Karpas-422 (cell line): ENCODE results near the gene SYT13. TPM values are rescaled to one million over a fixed set of nuclear protein-coding genes. Genes with fewer than 3 reads are reported as not detected.

ENCODE experiments used
- DNase-seq: peaks from one replicate; pipeline ENCODE4 v3.0.0-alpha.2; 2015
- H2AFZ ChIP-seq: fragments of 200-600 bp; sonication (generic); 2 replicates; pipeline ENCODE4 v1.6.1; 2014; ENCODE audit warnings: antibody characterized with exemption, low read length, mixed read lengths
- H3K27ac ChIP-seq: fragments of 200-600 bp; sonication (generic); 2 replicates; pipeline ENCODE4 v1.5.1; 2014; ENCODE audit warnings: mild to moderate bottlenecking, low read length, moderate library complexity
- H3K27me3 ChIP-seq: fragments of 200-600 bp; sonication (generic); 2 replicates; pipeline ENCODE4 v1.6.1; 2014; ENCODE audit warnings: low read length, mixed read lengths
- H3K36me3 ChIP-seq: fragments of 200-600 bp; sonication (generic); 2 replicates; pipeline ENCODE4 v1.6.1; 2014; ENCODE audit warnings: low read length, mixed read lengths; ENCODE audit not compliant: insufficient read depth
- H3K4me1 ChIP-seq: fragments of 200-600 bp; sonication (generic); 2 replicates; pipeline ENCODE4 v1.6.1; 2014; ENCODE audit warnings: mild to moderate bottlenecking, low read length, mixed read lengths
- H3K4me2 ChIP-seq: fragments of 200-600 bp; sonication (generic); 2 replicates; pipeline ENCODE4 v1.6.1; 2014; ENCODE audit warnings: low read length, low read depth, mild to moderate bottlenecking; ENCODE audit not compliant: poor library complexity, severe bottlenecking
- H3K4me3 ChIP-seq: fragments of 200-600 bp; sonication (generic); 2 replicates; pipeline ENCODE4 v1.5.1; 2014; ENCODE audit warnings: mild to moderate bottlenecking, antibody characterized with exemption, low read length, mixed read lengths
- H3K79me2 ChIP-seq: fragments of 200-600 bp; sonication (generic); 2 replicates; pipeline ENCODE4 v1.6.1; 2014; ENCODE audit warnings: mild to moderate bottlenecking, low read length, mixed read lengths
- H3K9ac ChIP-seq: fragments of 200-600 bp; sonication (generic); 2 replicates; pipeline ENCODE4 v1.6.0; 2014; ENCODE audit warnings: low read length
- H3K9me2 ChIP-seq: fragments of 200-600 bp; sonication (generic), shearing (Covaris generic); replicated peaks from 2 replicates; pipeline ENCODE4 v1.6.0; 2014; ENCODE audit warnings: mild to moderate bottlenecking, low read length, moderate library complexity; ENCODE audit not compliant: insufficient read depth
- H3K9me3 ChIP-seq: fragments of 300-700, 200-600 bp; sonication (generic); 2 replicates; pipeline ENCODE4 v1.6.1; 2014; ENCODE audit warnings: low read length, mixed read lengths
- H4K20me1 ChIP-seq: fragments of 200-600 bp; sonication (generic); 2 replicates; pipeline ENCODE4 v1.6.1; 2014; ENCODE audit warnings: mild to moderate bottlenecking, antibody characterized with exemption, low read length, low read depth; ENCODE audit not compliant: insufficient read depth
- total RNA-seq: library from RNA; depleted of rRNA; stranded (reverse); fragments of >200 nt; shearing (Covaris generic); gene quantifications from 2 replicates; pipeline ENCODE4 v1.2.3, GENCODE V29; 2014; ENCODE audit warnings: low replicate concordance

Gene SYT13
- total RNA-seq, 1 experiment from 2014 or later = not detected

DNA sequence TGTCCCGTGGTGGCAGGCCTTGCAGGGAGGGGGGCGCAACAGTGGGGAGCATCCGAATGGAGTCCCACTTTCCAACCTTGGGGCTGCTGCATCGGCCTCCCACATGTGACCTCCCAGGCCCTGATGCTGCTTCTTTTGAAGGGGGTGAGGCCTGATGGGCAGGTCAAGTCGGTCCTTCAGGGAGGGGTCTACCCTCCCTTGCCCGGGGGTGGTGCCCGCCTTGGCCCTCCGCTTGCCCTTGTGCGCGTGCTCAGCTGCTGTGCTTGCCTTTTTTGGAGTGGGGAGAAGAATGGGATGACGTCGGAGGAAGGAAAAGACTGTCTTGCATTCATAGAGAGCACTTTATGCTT, 72.8 kb downstream of the SYT13 start:
- Histone ChIP-seq H3K4me3 (no peak overlapping the region), H3K79me2 (no peaks in the 10 kb centered on the region), H3K27ac (no peak overlapping the region), H3K36me3 (no peaks in the 10 kb centered on the region), H3K27me3 (no peaks in the 10 kb centered on the region), H3K9me2 (no peaks in the 10 kb centered on the region), H3K4me1 (peaks cover 14% of the 10 kb centered on the region), H4K20me1 (no peaks in the 10 kb centered on the region; the same call in 1 of the 2 replicates), H3K9me3 (no peaks in the 10 kb centered on the region), H2AFZ (no peak overlapping the region), H3K4me2 (no peak overlapping the region), H3K9ac (no peak overlapping the region)
- no peak for DNase-seq

DNA sequence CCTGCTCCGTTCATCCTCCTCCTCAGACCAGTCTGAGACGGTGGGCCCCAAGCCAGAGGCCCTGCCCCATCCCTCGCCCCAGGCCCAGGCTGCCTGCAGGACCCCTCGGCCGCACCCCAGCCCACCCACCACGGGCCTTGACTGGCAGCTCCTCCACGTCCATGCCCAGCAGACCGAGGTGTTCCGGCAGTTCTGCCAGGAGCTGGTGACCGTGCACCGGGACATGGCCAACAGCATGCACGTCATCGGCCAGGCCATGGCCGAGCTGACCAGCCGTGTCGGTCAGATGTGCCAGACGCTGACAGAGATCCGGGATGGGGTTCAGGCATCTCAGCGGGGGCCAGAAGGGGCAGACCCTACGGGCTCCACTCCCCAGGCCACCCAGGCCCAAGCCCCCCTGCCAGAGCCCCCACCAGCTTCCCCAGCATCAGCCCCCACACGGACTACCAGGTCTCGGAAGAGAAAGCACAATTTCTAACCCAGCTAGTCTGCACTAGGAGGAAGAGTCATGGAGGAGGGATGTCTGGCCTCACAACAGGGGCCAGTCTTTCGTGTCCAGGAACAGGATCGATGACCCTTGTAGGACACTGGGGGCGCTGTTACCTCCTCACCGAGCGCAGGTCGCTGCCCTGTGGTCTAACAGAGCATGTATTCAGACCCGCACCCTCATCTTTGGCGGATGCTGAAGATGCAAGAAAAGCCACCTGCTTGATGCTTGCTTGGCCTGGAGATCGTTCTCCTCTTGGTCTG, 73.4 kb downstream of the SYT13 start:
- no peak overlapping the region for H3K9ac ChIP-seq

DNA sequence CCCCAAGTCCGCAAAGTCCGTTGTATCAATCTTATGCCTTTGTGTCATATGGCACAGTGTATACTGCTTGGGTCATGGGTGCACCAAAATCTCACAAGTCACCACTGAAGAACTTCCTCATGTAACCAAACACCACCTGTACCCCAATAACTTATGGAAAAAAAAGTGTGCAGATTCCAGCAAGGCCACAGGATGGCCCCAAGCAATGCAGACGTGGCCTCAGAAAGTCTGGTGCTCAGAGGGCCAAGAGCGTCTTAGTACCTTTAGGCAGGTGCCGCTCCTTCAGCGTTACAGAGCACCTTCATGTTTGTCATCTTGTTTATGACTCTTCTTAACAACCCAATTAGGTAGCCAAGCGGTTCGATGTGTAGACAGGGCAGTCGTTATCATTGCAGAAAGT, 74.4 kb downstream of the SYT13 start:
- no peak overlapping the region for H3K27ac ChIP-seq
- H3K4me2 ChIP-seq = no peak overlapping the region
- no peak for DNase-seq
- H2AFZ ChIP-seq = no peak overlapping the region
- no peak overlapping the region for H3K4me3 ChIP-seq
- no peaks in the 10 kb centered on the region; the same call in 1 of the 2 replicates for H4K20me1 ChIP-seq
- H3K9ac ChIP-seq = no peak overlapping the region
- no peaks in the 10 kb centered on the region for H3K27me3 ChIP-seq
- peaks cover 14% of the 10 kb centered on the region for H3K4me1 ChIP-seq
- H3K9me3 ChIP-seq = no peaks in the 10 kb centered on the region
- H3K9me2 ChIP-seq = no peaks in the 10 kb centered on the region
- H3K36me3 ChIP-seq = no peaks in the 10 kb centered on the region
- H3K79me2 ChIP-seq = no peaks in the 10 kb centered on the region

More for the DNA sequence above, 73.4 kb downstream of the SYT13 start:
- H3K4me1 ChIP-seq = peaks cover 14% of the 10 kb centered on the region
- H3K9me2 ChIP-seq = no peaks in the 10 kb centered on the region
- H3K4me2 ChIP-seq = no peak overlapping the region
- H3K27ac ChIP-seq = no peak overlapping the region
- no peaks in the 10 kb centered on the region for H3K79me2 ChIP-seq
- DNase-seq = no peak
- no peaks in the 10 kb centered on the region for H3K36me3 ChIP-seq
- H4K20me1 ChIP-seq = no peaks in the 10 kb centered on the region; the same call in 1 of the 2 replicates
- no peaks in the 10 kb centered on the region for H3K27me3 ChIP-seq
- no peaks in the 10 kb centered on the region for H3K9me3 ChIP-seq
- H3K4me3 ChIP-seq = no peak overlapping the region
- no peak overlapping the region for H2AFZ ChIP-seq

DNA sequence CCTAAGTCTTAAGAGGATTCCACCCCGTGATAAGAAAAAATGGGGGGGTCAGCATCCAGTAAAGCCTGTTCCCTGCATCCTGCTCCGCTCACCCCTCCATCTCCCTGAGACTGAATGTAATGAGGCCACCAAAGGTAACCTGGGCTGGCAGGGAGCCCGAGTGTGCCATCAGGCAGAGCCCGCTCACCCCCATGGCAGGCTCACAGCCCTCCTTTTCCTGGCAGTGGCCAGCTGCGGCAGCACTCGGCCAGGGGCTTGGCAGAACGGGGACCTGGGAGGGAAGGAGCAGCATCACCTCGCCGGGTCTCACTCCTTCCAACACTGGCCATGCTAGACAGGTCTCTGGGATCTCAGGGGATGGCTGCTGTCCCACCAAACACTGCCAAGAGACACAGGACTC, 75.3 kb downstream of the SYT13 start:
- Histone ChIP-seq H3K9me2 (no peaks in the 10 kb centered on the region), H4K20me1 (no peaks in the 10 kb centered on the region), H3K4me3 (no peak overlapping the region), H3K27me3 (no peaks in the 10 kb centered on the region), H3K9ac (no peak overlapping the region), H3K9me3 (no peaks in the 10 kb centered on the region), H3K79me2 (no peaks in the 10 kb centered on the region), H2AFZ (no peak overlapping the region), H3K27ac (no peak overlapping the region), H3K4me2 (no peak overlapping the region), H3K4me1 (peaks cover 14% of the 10 kb centered on the region), H3K36me3 (no peaks in the 10 kb centered on the region)
- no peak for DNase-seq

DNA sequence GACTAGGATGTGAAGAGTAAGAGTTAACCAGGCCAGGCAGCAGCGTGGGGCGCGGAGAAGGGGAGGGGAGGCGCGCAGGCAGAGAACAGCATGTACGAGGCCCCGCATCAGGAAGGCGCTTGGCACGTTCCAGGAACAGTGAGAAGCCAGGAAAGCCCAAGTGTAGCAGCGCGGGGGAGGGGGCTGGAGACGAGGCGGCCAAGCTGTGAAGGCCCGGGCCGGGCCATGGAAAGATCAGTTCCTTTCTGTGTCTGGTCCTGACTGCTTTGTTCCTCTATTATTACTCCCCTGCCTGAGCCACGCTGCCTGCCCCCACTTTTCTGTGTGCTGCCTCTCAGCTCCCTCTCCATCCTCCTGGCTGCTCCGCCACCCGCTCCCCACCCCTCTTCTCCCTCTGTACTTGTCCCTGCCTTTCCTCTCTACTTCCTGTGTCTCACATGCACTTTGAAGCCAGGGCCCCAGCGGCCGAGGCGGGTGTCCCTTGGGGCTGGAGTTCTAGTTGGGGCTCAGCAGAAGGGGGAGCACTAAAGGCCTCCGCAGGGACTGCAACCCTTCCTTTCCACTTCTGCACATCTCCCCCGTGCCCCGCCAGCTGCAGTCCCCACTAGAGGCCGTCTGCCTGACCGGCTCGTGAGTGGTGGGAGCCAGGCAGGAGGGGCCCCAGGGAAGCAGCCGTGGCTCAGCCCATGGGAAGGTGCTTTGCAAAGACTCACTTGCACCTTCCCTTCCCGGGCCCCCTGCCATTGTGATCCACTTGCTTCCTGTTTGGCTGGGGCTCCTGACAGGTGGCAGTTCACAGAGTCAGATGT, 76.0 kb downstream of the SYT13 start:
- no peak overlapping the region for H3K4me2 ChIP-seq
- no peaks in the 10 kb centered on the region for H3K9me3 ChIP-seq
- no peaks in the 10 kb centered on the region for H3K36me3 ChIP-seq
- H3K4me3 ChIP-seq = no peak overlapping the region
- peak; percentile 46 for DNase-seq
- no peak overlapping the region for H2AFZ ChIP-seq
- H3K27me3 ChIP-seq = no peaks in the 10 kb centered on the region
- H3K79me2 ChIP-seq = no peaks in the 10 kb centered on the region
- no peaks in the 10 kb centered on the region for H4K20me1 ChIP-seq
- H3K4me1 ChIP-seq = peaks cover 14% of the 10 kb centered on the region
- 0 out of 2 replicates have a peak overlapping the region, but pooled peaks have one; percentile 16 for H3K9ac ChIP-seq
- H3K9me2 ChIP-seq = no peaks in the 10 kb centered on the region
- no peak overlapping the region for H3K27ac ChIP-seq

DNA sequence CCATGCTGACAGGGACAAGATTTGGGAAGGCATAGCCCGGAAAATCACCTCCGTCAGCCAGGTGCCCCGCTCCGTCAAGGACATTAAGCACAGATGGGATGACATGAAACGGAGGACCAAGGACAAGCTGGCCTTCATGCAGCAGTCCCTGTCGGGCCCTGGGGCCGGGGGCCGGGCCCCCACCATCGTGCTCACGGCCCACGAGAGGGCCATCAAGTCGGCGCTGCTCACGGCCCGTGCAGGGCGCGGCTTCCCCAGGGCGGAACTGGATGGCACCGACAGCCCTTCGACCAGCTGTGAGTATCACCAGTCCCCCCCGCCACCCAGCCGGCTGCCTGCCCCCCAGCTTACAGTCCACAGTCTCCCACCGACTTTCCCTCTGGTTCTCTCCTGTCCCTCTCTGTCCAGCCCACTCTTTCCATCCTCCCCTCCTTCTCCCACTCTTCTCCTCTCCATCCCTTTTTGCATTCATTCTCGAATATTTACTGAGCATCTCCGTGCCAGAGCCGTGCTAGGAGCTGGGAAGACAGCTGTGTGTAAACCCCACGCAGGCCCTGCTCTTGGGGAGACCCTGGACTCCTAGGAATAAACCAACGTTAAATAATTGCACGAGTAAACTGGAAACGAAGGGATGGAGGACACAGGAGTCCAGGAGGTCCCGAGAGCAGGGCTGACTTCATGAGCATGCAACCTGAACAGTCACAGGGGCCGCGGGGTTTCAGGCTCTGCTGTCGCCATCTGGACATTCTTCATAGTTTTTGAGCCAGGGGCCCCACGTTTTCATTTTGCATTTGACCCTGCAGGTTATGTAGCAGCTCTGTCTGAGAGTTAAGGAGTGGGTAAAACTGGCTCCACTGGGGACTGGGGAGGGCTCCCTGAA, 76.9 kb downstream of the SYT13 start:
- no peaks in the 10 kb centered on the region for H3K36me3 ChIP-seq
- no peaks in the 10 kb centered on the region for H4K20me1 ChIP-seq
- H3K9ac ChIP-seq = no peak overlapping the region
- H2AFZ ChIP-seq = no peak overlapping the region
- H3K27ac ChIP-seq = no peak overlapping the region
- H3K27me3 ChIP-seq = no peaks in the 10 kb centered on the region
- peaks cover 14% of the 10 kb centered on the region for H3K4me1 ChIP-seq
- no peaks in the 10 kb centered on the region for H3K9me3 ChIP-seq
- no peaks in the 10 kb centered on the region for H3K79me2 ChIP-seq
- H3K4me2 ChIP-seq = no peak overlapping the region
- H3K9me2 ChIP-seq = no peaks in the 10 kb centered on the region
- no peak for DNase-seq
- H3K4me3 ChIP-seq = no peak overlapping the region

DNA sequence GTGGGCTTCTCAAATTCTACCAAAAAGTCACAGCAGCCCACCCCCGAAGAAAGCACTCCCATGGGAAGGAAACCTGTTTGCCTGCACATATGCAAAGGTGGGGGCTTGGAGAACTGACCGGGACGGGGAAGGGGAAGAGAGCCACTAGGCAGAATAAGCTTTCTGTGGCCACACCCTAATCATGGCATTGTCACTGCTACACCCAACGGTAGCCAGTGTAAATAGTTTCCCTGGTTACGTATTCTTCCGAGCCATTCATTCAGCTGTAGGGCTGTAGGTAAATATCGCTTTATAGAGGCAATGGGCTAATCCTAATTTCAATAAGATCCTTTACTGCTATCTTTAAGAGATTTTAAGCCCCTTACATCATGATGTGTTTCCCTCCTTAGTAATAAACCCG, 78.0 kb downstream of the SYT13 start:
- no peaks in the 10 kb centered on the region for H4K20me1 ChIP-seq
- no peak overlapping the region for H3K9ac ChIP-seq
- DNase-seq = no peak
- H3K4me2 ChIP-seq = no peak overlapping the region
- peaks cover 14% of the 10 kb centered on the region for H3K4me1 ChIP-seq
- no peak overlapping the region for H3K27ac ChIP-seq
- H3K36me3 ChIP-seq = no peaks in the 10 kb centered on the region
- H3K4me3 ChIP-seq = no peak overlapping the region
- H2AFZ ChIP-seq = no peak overlapping the region
- H3K79me2 ChIP-seq = no peaks in the 10 kb centered on the region
- H3K9me2 ChIP-seq = no peaks in the 10 kb centered on the region
- no peaks in the 10 kb centered on the region for H3K9me3 ChIP-seq
- H3K27me3 ChIP-seq = no peaks in the 10 kb centered on the region

DNA sequence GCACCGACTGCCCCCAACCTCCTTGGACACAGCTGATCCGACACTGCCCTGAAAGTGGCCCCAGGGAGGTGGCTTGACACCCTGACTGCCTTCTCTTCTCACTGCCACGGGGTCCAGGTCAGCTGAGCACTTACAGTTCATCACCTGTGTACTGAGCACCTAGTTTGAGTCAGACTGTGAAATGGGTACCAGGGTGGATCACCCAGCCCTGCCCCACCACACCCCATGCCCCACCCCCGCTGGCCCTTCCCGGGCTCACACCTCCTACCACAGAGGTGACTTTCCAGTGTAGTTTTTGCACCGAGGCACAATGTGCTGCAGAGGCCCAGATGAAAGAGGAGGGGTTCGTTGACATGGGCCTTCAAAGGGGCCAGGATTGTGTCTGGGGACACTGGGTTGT, 80.2 kb downstream of the SYT13 start:
- Histone ChIP-seq H3K9me2 (no peaks in the 10 kb centered on the region), H3K4me2 (no peak overlapping the region), H3K9me3 (no peaks in the 10 kb centered on the region), H3K4me1 (peaks cover 14% of the 10 kb centered on the region), H3K9ac (no peak overlapping the region), H3K36me3 (no peaks in the 10 kb centered on the region), H4K20me1 (no peaks in the 10 kb centered on the region), H3K27me3 (no peaks in the 10 kb centered on the region), H3K27ac (no peak overlapping the region), H2AFZ (no peak overlapping the region), H3K4me3 (no peak overlapping the region), H3K79me2 (no peaks in the 10 kb centered on the region)
- no peak for DNase-seq
